A549 (cell line): ENCODE data around the gene MCOLN1.

ENCODE experiments used
- KDM5A ChIP-seq: fragments of 200-600 bp; sonication (generic); IDR thresholded peaks from 2 replicates; pipeline ENCODE4 v1.6.1; 2016; ENCODE audit warnings: antibody characterized with exemption, mild to moderate bottlenecking
- POLR2A ChIP-seq: IDR thresholded peaks from 2 replicates; pipeline ENCODE4 v1.6.1; 2012; ENCODE audit warnings: mild to moderate bottlenecking, low read length
- TF ChIP-seq, protein P1 (sequence below): fragments of >200 bp; sonication (Bioruptor Twin); formaldehyde crosslinking; IDR thresholded peaks from 3 replicates; pipeline ENCODE4 v1.5.1; 2016

GRCh38 chr19:7478843-7479227, 43.6 kb upstream of the MCOLN1 start:
- no peak for TF ChIP-seq POLR2A
- no peak for TF ChIP-seq KDM5A
- TF ChIP-seq, protein P1, sequence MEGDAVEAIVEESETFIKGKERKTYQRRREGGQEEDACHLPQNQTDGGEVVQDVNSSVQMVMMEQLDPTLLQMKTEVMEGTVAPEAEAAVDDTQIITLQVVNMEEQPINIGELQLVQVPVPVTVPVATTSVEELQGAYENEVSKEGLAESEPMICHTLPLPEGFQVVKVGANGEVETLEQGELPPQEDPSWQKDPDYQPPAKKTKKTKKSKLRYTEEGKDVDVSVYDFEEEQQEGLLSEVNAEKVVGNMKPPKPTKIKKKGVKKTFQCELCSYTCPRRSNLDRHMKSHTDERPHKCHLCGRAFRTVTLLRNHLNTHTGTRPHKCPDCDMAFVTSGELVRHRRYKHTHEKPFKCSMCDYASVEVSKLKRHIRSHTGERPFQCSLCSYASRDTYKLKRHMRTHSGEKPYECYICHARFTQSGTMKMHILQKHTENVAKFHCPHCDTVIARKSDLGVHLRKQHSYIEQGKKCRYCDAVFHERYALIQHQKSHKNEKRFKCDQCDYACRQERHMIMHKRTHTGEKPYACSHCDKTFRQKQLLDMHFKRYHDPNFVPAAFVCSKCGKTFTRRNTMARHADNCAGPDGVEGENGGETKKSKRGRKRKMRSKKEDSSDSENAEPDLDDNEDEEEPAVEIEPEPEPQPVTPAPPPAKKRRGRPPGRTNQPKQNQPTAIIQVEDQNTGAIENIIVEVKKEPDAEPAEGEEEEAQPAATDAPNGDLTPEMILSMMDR = no peak
